HG02571 (cell line): Measurements from ENCODE around the gene SCYGR4.

Source experiments
- ATAC-seq: cut with Tn5 transposase; IDR thresholded peaks from one replicate; pipeline ENCODE4 v1.9.1; 2021; ENCODE audit warnings: mild to moderate bottlenecking, moderate library complexity; ENCODE audit not compliant: unreplicated experiment

Gene SCYGR4

GRCh38 chr2:227613272-227613660 is 4.0 kb upstream of the SCYGR4 start:
- no peak for ATAC-seq

DNA sequence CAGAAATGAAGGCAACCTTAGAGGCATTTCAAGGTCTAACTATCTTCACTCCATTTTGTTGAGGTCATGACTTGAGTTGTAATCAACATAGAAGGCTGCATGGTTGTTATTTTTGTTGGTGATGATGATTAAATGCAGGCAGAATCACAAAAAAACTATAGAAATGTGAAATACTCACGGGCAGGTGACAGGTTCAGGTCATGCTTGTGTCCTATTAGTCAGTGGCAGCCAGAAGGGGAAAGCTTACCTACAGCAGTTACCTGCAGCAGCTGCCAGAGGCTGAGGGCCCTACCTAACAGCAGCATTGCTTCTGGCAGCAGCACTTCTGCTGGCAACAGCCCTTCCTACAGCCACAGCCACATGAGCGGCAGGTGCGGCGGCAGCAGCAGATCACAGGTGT is 3.1 kb upstream of the SCYGR4 start:
- ATAC-seq: no peak

GRCh38 chr2:227614740-227615139 is 2.6 kb upstream of the SCYGR4 start, which contains the start of gene SCYGR3:
TSS of gene SCYGR3 (minus strand) at chr2:227614840. CDS start at chr2:227614840, 0 bp downstream.
- ATAC-seq: no peak

- ATAC-seq: no peak
Observed at GRCh38 chr2:227615181-227615580, 2.1 kb upstream of the SCYGR4 start.

GRCh38 chr2:227615906-227616305 is 1.4 kb upstream of the SCYGR4 start:
- ATAC-seq: no peak

- ATAC-seq: no peak
Observed at GRCh38 chr2:227616631-227617030, 667 bp upstream of the SCYGR4 start.

- no peak for ATAC-seq
Observed at GRCh38 chr2:227623226-227623625, 5.9 kb downstream of the SCYGR4 start.

- no peak for ATAC-seq
Observed at GRCh38 chr2:227625420-227625819, 8.1 kb downstream of the SCYGR4 start.

- no peak for ATAC-seq
Observed at GRCh38 chr2:227626580-227627151, 9.4 kb downstream of the SCYGR4 start.

- ATAC-seq: peak; percentile 98
Observed at GRCh38 chr2:227627769-227628168, 10.5 kb downstream of the SCYGR4 start.

DNA sequence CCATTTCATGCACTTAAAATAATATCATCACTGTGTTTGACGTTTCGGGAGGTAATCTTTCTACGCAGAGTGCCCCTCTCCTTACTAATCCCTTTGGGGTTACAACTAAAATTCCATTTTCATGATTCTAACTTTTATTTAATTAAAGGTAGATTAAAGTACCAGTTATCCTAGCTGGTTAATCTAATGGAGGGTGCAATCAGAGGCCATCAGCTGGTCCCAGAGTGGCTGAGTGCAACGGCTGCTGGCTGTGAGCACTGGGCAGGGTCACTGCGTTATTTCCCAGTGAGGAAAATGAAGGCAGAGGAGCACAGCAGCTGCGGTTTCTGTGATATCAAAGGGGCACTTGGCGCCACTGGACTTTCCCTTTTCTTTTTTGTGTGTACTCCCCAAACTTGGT is 12.1 kb downstream of the SCYGR4 start:
- no peak for ATAC-seq

DNA sequence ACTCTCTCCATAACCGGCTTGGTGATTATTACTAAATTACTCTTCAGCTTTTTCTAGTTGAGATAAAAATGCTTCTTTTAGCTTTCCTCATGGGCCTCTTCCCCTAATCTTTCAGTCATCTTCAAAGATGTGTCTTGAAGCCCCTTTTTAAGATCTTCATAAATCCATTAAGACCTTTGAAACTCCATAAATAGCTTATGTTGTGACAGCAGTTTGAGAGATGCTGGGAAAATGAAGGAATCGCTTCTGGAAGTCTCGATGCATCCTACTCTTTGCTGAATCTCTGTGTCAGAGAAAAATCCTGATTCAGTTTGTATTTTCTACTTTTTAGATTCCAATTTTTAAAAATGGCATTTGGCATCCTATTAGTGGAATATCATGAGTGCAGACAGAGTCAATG is 13.0 kb downstream of the SCYGR4 start:
- no peak for ATAC-seq

DNA sequence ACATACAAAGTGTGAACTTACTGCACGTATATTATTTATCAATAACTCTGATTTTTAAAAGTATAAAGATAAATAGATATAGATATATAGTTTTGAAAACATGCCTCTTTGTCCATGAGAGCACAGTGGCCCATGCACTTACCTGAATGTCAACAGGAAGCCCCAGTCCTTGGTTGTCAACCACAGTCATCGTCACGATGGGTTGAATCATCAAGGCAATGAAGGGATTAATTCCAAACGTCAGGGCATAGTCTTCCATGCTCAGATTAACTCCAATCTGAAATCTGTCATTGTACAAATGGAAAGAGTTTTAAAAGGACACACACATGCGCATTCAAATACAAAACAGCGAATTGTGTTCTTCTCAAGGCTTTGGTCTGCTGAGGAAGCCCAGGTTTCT is 15.5 kb downstream of the SCYGR4 start:
- ATAC-seq: no peak

- no peak for ATAC-seq
Observed at GRCh38 chr2:227634201-227634600, 16.9 kb downstream of the SCYGR4 start.

DNA sequence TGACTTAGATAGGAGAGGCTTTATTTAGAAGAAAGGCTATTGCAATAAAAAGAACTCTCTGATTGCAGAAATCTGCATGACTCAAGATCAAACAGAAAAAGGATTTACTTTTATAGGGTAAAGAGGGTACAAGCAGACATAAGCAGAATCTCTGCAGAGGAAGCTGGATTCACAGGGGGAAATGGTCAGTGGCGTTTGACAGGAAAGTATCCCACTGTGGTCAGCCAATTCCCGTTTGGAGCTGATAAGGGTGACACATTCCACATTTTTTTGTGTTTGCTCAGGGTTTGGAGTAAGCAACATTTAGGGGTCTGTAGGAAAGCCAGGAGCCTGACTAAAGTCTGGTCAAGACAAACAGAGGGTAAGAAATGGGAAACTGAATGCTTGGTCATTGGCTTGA is 25.4 kb downstream of the SCYGR4 start:
- ATAC-seq: no peak

DNA sequence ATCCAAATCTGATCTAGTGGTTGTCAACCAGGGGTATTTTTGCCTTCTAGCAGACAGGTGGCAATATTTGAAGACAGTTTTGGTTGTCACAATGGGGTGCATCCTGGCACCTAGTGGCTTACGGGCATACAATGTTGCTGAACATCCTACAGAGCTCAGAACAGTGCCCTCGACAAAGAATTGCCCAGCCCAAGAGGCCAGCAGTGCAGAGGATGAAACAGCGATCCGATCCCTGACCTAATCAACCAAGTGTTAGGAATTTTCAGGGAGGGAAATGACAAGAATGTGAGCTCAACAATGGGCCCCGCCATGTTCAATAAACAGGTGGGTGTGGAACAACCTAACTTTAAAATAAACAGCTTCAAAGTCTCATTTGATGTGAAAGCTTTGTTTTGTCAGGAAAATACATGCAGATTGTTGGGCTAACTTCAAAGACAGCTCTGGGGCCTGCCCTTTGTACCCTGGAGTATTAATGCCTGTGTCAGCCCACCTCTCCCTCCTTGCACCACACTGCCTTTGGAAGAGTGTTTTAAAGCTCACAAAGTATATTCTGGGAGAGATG is 26.8 kb downstream of the SCYGR4 start:
- no peak for ATAC-seq

DNA sequence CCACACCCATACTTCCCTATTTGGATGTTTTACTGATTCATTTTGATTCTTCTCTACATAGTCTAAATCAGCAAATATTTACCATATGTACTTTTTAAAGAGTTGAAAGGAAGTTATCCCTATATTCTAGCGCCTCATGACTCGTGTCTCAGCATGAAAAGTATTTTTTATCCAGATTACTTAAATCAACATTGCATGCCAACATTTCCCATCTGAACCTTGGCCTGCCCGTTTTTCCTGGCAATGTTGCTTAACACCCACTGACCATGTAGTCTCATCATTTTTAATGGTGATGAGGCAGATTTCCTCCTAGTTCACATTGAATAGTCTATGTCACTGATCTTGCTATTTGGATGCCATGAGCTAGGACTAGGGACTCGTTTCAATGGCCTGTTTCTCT is 36.1 kb downstream of the SCYGR4 start:
- no peak for ATAC-seq

GRCh38 chr2:227654426-227654825 is 37.1 kb downstream of the SCYGR4 start:
- ATAC-seq: no peak

DNA sequence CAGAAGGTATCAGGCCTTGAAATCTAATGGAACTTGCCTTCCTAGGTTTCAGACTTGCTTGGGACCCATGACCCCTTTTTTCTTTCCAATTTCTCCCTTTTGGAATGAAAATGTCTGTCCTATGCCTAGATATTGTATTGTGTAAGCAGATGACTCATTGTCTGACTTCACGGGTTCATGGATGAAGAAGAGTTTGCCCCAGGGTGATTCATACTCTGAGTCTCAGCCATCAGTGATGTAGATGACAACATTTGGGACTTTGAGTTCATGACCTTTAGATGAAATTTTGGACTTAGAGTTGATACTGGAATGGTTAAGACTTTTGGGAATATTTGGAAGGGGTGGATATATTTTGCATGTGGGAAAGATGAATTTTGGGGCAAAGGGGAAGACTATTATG is 38.2 kb downstream of the SCYGR4 start:
- ATAC-seq: no peak

DNA sequence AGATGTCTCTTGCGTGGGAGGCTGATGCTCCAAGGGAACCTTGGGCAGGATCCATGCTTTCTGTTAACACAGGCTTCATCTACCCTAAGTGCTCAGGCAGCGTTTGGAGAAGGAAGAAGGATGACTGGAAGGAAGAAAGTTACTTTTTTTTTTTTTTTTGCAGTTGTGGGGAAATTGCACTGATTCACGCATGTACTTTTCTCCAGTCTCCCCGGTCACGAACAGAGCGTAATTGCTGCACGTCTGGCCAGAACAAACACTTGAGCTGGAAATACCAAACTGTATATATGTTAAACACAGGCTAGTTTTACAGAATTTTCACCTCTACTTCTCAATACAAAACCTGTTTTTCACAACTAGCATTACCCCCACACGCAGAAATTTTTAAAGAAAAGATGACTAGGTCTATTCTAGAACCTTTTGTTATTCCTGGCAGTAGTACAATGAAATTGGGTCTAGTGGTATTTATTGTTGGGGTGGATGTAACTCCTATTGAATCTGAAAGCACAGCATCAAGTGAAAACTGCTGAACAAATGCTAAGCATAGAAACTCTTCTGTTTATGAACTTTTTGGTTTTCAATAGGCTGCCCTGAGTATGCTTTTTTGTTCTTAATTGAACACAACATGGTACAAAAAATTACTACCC is 40.0 kb downstream of the SCYGR4 start:
- ATAC-seq: no peak

GRCh38 chr2:227661025-227661649 is 43.8 kb downstream of the SCYGR4 start:
- no peak for ATAC-seq

- no peak for ATAC-seq
Observed at GRCh38 chr2:227661827-227662226, 44.5 kb downstream of the SCYGR4 start.
